Calu3 (cell line): ENCODE data around the gene RBM26. TPM values are rescaled to one million over a fixed set of nuclear protein-coding genes. Genes with fewer than 3 reads are reported as not detected.

Experiments used
- BruUV-seq: library from RNA; stranded (reverse); fragments of 400-500 nt; replicated peaks from 2 replicates; lab custom pipeline; 2021; lab: Mats Ljungman, UMichigan
- CTCF ChIA-PET: fragments of 300-600 bp; sonication (Branson Sonifier 250); formaldehyde crosslinking; loops from one replicate; lab custom pipeline; 2022; ENCODE audit warnings: antibody characterized with exemption; lab: Charles Lee
- DNase-seq: peaks from one replicate; pipeline ENCODE4 v3.0.0; 2022
- H3K27ac Mint-ChIP-seq: one replicate; pipeline ENCODE4 v1.8.0; 2022; ENCODE audit warnings: mixed read lengths; ENCODE audit not compliant: unreplicated experiment
- H3K27me3 Mint-ChIP-seq: one replicate; pipeline ENCODE4 v1.8.0; 2022; ENCODE audit warnings: mixed read lengths; ENCODE audit not compliant: unreplicated experiment
- H3K36me3 Mint-ChIP-seq: one replicate; pipeline ENCODE4 v1.8.0; 2022; ENCODE audit warnings: mild to moderate bottlenecking, moderate library complexity, mixed read lengths; ENCODE audit not compliant: insufficient read depth, unreplicated experiment
- H3K4me1 Mint-ChIP-seq: one replicate; pipeline ENCODE4 v1.8.0; 2022; ENCODE audit warnings: mild to moderate bottlenecking, low read depth, mixed read lengths; ENCODE audit not compliant: unreplicated experiment
- H3K4me3 Mint-ChIP-seq: one replicate; pipeline ENCODE4 v1.8.0; 2022; ENCODE audit warnings: mild to moderate bottlenecking, low read depth, moderate library complexity, mixed read lengths; ENCODE audit not compliant: unreplicated experiment
- H3K9me3 Mint-ChIP-seq: one replicate; pipeline ENCODE4 v1.8.0; 2022; ENCODE audit warnings: low read depth, mixed read lengths; ENCODE audit not compliant: unreplicated experiment
- intact Hi-C: fragments of 100-400 bp; cut with micrococcal nuclease; formaldehyde crosslinking; loops from one replicate; pipeline ENCODE4 v1.10.0; 2022; ENCODE audit not compliant: unreplicated experiment
- total RNA-seq: library from RNA; stranded (reverse); gene quantifications from 2 replicates; pipeline ENCODE4 v1.2.3, GENCODE V29; 2022
- TF ChIP-seq, protein P1 (sequence below): fragments of 200-600 bp; IDR thresholded peaks from one replicate; pipeline ENCODE4 v1.8.0; 2022; ENCODE audit warnings: antibody characterized with exemption; ENCODE audit not compliant: unreplicated experiment

RBM26 gene
- total RNA-seq, 1 experiment from 2014 or later = 19.2 TPM

DNA sequence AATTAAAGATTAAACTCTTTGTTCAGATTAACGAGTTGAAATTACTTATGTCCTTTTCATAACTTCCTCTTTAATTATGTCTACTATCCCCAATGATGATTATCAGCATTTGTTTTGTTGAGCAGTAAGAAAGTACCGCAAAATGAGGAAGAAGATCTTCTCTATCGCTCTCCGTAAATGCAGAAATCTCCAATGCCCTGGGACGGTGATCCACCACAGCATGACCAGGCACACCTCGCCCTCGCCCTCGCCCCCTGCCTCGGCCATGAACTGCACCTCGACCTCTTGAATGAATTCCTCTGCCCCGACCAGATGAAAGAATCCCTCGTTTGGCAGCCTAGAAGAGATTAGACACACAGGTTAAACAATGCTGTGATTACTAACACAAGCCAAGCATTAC lies 69.1 kb downstream of the RBM26 start:
- H3K36me3 Mint-ChIP-seq = peaks cover 5% of the 10 kb centered on the region
- CTCF ChIA-PET = no interaction called here
- no peak overlapping the region for H3K4me3 Mint-ChIP-seq
- TF ChIP-seq, protein P1, sequence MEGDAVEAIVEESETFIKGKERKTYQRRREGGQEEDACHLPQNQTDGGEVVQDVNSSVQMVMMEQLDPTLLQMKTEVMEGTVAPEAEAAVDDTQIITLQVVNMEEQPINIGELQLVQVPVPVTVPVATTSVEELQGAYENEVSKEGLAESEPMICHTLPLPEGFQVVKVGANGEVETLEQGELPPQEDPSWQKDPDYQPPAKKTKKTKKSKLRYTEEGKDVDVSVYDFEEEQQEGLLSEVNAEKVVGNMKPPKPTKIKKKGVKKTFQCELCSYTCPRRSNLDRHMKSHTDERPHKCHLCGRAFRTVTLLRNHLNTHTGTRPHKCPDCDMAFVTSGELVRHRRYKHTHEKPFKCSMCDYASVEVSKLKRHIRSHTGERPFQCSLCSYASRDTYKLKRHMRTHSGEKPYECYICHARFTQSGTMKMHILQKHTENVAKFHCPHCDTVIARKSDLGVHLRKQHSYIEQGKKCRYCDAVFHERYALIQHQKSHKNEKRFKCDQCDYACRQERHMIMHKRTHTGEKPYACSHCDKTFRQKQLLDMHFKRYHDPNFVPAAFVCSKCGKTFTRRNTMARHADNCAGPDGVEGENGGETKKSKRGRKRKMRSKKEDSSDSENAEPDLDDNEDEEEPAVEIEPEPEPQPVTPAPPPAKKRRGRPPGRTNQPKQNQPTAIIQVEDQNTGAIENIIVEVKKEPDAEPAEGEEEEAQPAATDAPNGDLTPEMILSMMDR = no peak
- no TSS peak for BruUV-seq
- intact Hi-C loops = no loop called here
- no peak overlapping the region for H3K27ac Mint-ChIP-seq
- H3K4me1 Mint-ChIP-seq = no peaks in the 10 kb centered on the region
- DNase-seq = no peak
- no peaks in the 10 kb centered on the region for H3K9me3 Mint-ChIP-seq
- no peaks in the 10 kb centered on the region for H3K27me3 Mint-ChIP-seq

DNA sequence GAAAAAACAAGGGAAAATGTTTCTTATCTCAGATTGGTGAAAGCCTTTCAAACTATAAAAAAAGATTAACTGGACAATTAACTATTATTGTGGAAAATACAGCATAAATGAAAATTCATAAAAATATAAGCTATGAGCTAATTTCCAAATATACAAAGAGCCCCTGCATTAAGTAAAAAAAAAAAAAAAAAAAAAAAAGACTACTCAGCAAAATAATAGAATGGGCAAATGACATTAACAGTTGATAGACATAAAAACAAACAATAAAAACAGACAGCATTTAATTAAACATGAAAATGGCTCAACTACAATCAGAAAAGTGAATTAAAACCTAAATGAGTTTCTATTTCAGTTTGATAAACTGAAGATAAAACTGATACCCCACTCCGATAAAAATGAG lies 77.5 kb downstream of the RBM26 start:
- CTCF ChIA-PET = no interaction called here
- Mint-ChIP-seq H3K27me3 (no peaks in the 10 kb centered on the region), H3K9me3 (no peaks in the 10 kb centered on the region), H3K27ac (no peak overlapping the region), H3K4me3 (no peak overlapping the region), H3K4me1 (no peaks in the 10 kb centered on the region), H3K36me3 (no peaks in the 10 kb centered on the region)
- no TSS peak for BruUV-seq
- no peak for DNase-seq
- TF ChIP-seq, protein P1 = no peak
- intact Hi-C loops = no loop called here

DNA sequence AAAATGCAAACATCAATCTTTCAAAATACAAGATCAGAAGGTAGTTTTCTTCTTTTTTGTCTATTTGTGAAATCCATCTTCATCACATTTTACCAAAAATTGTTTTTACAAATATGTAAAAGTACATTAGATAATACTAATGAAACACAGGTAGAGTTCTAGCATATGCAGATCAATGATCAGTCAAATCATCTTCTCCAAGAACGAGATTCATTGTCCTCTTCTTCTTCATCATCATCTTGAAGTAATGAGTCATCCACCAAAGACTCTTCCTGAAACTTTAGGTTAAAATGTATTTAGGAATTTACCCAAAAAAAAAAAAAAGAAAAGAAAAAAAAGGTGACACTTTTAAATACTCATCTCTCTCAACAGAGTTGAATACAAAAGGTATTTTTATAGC lies 85.6 kb downstream of the RBM26 start:
- no peak for DNase-seq
- H3K4me3 Mint-ChIP-seq = no peak overlapping the region
- no peak overlapping the region for H3K27ac Mint-ChIP-seq
- no peaks in the 10 kb centered on the region for H3K27me3 Mint-ChIP-seq
- H3K4me1 Mint-ChIP-seq = no peaks in the 10 kb centered on the region
- TF ChIP-seq, protein P1 = no peak
- intact Hi-C loops = no loop called here
- peaks cover 5% of the 10 kb centered on the region for H3K36me3 Mint-ChIP-seq
- CTCF ChIA-PET = no interaction called here
- H3K9me3 Mint-ChIP-seq = no peaks in the 10 kb centered on the region
- BruUV-seq = no TSS peak

DNA sequence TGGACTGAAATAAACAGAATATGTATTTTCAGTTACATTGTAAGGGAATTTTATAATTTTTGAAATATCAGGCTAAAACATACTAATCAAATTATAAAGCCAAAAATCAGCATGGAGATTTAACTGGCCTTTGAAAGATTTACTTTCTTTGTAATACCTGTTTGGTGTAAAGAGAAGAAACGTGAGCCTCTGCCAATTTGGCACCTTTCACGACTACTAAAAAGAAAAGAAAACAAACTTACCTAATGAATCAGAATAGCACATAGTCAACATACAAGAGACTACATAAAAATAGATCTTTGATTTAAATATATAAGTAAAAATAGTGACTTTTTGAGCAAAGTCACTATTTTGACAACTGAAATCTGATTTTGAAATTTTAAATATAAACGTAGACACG lies 87.4 kb downstream of the RBM26 start:
- DNase-seq = no peak
- Mint-ChIP-seq H3K4me1 (no peaks in the 10 kb centered on the region), H3K27ac (no peak overlapping the region), H3K9me3 (no peaks in the 10 kb centered on the region), H3K4me3 (no peak overlapping the region), H3K27me3 (no peaks in the 10 kb centered on the region), H3K36me3 (peaks cover 5% of the 10 kb centered on the region)
- TF ChIP-seq, protein P1 = no peak
- no TSS peak for BruUV-seq
- intact Hi-C loops = no loop called here
- CTCF ChIA-PET = no interaction called here
